Left hindlimb (tissue), 1 donor: ENCODE results near the gene PRF1.

ENCODE experiments used
- DNase-seq: peaks from one replicate; pipeline ENCODE4 v3.0.0-alpha.2; 2018

The PRF1 gene

GRCh38 chr10:70575874-70576802, 26.4 kb downstream of the PRF1 start:
- peak; percentile 70 for DNase-seq

- DNase-seq: peak; percentile 48
These were observed 27.1 kb downstream of the PRF1 start for GRCh38 chr10:70575486-70575873.

- peak; percentile 22 for DNase-seq
These were observed 28.7 kb downstream of the PRF1 start for GRCh38 chr10:70573599-70574506.

- DNase-seq: peak; percentile 34
These were observed 30.7 kb downstream of the PRF1 start for GRCh38 chr10:70571636-70572439.

- DNase-seq: no peak
These were observed 31.3 kb downstream of the PRF1 start for GRCh38 chr10:70571236-70571635.

- DNase-seq: peak; percentile 6
These were observed 33.6 kb downstream of the PRF1 start for GRCh38 chr10:70568781-70569495.

- no peak for DNase-seq
These were observed 34.4 kb downstream of the PRF1 start for GRCh38 chr10:70568113-70568512.

GRCh38 chr10:70567603-70568002, 34.9 kb downstream of the PRF1 start:
- DNase-seq: no peak

GRCh38 chr10:70566515-70567290, 35.8 kb downstream of the PRF1 start:
- peak; percentile 25 for DNase-seq

GRCh38 chr10:70565556-70566514, 36.7 kb downstream of the PRF1 start:
- DNase-seq: peak; percentile 10

- peak; percentile 17 for DNase-seq
These were observed 37.6 kb downstream of the PRF1 start for GRCh38 chr10:70564901-70565351.

- peak; percentile 27 for DNase-seq
These were observed 38.3 kb downstream of the PRF1 start for GRCh38 chr10:70564113-70564725.

GRCh38 chr10:70563230-70563629, 39.3 kb downstream of the PRF1 start:
- DNase-seq: peak; percentile 31

- peak; percentile 79 for DNase-seq
These were observed 40.3 kb downstream of the PRF1 start for GRCh38 chr10:70562036-70562755.

- DNase-seq: peak; percentile 26
These were observed 41.0 kb downstream of the PRF1 start for GRCh38 chr10:70561558-70561957.

GRCh38 chr10:70561070-70561469, 41.5 kb downstream of the PRF1 start:
- DNase-seq: peak; percentile 77

- DNase-seq: no peak
These were observed 42.0 kb downstream of the PRF1 start for GRCh38 chr10:70560511-70560941.

GRCh38 chr10:70559861-70560260, 42.7 kb downstream of the PRF1 start:
- no peak for DNase-seq
